HG02571 (cell line): ENCODE measurements around the gene MAP4K4.

Experiments used
- ATAC-seq: cut with Tn5 transposase; IDR thresholded peaks from one replicate; pipeline ENCODE4 v1.9.1; 2021; ENCODE audit warnings: mild to moderate bottlenecking, moderate library complexity; ENCODE audit not compliant: unreplicated experiment

The MAP4K4 gene

DNA sequence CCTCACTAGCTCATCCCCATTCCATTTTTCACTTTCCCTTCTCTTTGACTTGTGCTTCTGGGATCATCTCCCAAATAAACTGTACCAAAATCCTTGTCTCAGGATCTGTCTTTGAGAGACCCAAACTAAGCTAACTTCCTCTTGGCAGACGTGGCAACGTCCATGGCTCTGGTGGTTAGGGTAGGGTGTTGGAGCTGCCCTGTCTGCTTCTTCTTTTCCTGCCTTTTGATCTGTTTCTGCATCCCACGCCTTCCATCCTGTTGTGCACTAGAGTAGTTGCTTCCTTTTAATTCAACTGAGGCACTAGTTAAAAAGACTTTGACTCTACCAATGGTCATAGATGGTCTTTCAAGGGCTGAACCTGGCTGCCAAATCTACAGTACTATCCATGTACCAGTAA is 5.5 kb upstream of the MAP4K4 start:
- ATAC-seq = no peak

DNA sequence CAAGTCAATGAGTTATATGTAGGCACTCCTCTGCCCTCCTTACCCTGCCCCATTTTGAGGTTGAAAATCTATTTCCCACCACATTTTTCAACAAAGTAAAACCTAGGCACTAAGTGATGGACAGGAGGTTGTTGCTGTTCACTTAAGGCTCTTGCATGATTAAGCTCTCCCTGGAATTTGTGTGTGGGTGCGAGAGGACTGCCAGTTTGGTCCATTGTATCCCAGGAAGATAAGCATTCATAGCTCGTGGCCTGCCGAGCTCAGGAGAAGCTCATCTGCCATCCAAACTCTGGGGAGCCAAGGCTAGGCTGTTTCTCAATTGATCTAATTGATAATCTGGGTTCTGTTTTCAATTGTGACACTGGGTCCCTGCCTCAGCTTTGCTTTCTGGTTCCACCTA is 4.7 kb upstream of the MAP4K4 start:
- ATAC-seq = no peak

DNA sequence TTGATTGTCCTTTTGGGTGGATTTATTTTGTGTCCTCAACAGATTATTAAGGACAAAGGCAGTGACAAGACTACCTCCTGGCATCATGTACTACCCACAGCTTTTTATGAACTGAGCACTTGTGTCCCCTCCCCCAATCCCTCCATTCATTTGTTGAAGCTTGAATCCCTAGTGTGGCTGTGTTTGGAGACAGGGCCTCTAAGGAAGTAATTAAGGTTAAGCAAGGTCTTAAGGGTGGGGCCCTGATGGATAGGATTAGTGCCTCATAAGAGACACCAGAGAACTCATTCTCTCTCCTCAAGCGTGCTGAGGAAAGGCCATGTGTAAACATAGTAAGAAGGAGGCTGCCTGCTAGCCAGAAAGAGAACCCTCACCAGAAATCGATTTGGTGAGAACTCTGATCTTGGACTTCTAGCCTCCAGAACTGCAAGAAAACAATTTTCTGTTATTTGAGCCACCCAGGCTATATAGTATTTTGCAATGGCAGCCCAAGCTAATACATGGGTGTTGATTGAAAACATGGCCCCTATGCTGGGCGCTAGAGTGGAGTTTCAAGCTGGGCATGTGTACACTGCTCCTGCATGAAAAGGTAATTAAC is 3.4 kb upstream of the MAP4K4 start:
- ATAC-seq = no peak

DNA sequence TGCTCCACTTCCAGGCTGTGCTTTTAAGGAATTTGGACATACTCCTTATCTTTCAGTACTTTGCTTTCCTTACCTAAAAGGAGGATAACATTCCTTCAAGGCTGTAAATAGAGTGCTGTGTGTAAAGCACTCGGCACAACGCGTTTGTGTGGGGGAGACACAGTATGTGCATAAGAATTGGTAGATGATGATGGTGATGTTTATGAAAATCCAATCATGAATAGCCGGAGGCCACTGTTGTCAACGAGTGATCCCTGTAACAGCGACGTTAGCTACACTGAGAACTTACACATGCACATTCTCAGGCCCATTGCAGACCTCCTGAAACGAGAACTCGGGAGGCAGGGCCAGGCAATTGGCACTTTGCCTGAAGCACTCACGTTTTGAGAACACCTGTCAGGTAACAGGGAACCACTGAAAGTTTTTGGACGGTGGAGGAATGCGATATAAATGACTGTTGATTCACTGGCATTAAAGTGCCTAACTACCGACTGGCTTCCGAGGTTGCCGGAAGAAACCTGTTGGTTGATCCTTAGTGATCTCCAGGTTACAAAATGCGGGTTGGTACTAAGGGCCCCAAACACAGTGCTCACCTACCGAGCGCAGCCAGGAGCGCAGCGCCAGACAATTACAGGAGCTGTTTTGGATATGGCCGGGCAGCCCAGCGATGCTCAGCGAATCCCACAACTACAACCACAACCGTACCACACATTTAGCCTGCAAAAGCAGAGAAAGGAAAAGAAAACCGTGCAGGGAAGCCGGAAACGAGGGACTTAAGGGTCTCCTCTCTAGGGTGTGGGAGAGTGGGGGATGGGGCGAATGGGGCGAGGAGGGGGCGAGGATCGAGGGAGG is 1.0 kb upstream of the MAP4K4 start:
- no peak for ATAC-seq

DNA sequence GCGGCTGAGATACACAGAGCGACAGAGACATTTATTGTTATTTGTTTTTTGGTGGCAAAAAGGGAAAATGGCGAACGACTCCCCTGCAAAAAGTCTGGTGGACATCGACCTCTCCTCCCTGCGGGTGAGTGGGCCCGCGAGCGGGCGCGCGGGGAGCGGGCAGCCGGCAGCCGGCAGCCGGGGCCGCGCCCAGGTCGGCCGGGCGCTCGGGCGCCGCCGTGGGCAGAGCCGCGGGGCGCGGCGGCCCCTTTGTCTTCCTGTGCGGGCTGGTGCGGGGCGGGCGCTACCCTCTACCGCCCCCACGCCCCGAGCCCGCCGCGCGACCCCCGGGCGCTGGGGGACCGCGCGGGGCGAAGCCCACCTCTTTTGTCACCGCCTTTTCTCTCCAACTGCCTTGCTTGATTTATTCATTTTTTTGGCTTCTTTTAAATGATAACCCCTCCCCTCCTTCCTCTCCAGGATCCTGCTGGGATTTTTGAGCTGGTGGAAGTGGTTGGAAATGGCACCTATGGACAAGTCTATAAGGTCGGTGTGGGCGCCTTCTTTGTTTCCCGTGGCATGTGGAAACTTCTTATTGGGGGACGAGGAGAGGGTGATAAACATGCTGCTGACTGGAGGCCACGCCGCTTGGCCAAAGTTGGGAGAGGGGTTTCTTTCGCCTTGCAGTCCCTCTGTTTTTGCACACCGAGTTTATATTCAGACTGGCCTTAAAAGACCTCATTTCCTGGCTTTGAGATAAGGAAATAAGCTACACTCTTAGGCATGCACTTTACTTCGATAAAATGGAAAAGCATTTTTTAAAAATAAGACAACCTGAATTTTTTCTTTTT is 722 bp downstream of the MAP4K4 start:
- ATAC-seq = peak; percentile 33

DNA sequence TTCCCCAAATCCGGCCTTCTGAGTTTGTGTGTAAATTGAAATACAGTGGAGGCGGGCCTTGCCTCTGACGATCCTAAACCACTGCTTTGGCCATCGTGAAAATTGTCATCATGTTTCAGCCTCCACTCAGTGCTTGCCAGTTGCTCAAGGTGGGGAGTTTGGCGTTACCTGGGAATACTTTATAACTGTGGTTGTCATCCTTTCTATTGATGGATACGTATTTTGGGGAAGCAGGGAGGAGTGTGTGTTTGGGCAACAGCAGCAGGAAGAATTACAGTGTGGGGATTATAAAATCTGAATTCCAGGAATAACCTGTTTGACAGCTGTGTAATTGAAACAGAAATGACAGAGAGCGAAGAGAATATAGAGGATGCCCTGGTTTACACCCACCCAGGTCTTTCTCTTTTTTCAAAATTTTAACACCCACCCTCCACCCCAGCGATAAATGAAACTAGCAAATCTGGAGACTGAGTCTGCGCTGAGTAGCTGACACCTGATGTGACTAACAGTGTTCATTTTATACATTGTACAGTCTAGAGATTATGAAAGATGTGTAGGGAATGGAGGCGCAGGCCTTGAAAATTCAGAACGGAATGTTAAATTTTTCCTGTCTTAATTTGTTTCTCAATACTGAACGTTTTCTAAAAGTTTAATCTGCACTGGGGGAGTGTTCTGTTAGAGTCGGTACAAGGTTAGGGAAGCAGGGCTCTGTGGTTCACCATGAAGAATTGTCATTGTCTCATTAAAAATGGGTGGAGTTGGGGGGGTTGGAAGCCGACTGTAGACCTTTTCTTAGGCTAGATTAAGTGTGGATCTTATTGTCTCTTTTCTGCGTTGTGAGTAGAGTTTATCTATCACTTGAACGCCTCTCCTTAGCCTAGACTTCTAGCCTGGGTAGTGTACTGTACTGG is 1.6 kb downstream of the MAP4K4 start:
- ATAC-seq = no peak

DNA sequence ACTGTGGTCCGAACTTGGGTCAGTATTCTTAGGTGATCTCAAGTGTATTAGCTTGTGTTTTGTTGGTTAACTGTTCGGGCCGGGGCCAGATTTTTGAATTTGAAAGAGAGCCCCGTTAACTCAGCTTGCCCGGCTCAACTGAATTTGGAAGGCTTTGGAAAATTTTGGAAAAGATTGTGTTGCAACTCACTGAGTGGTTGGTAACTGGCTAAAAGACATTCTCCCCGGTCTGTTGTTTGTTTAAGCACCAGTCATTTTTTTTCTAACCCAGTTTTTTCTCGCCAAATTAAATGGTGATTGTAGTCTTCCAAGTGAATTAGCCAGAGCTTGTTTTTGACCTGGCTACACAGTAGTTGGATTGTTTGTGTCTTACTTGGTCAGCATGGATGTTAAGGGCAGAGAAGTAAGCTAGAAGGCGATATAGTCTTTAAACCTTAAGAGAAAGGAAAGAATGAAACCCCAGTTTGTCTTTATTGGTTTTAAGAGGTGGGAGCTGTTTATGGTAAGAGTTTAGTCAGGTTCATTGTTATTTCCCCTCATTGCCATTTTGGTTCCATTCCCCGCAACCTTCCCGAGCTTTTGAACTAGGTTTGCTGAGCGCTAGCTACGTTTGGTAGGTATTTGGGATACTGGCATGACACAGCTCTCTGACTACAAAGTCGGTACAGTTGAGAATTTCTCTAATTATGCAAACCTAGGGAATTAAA is 2.4 kb downstream of the MAP4K4 start:
- no peak for ATAC-seq

DNA sequence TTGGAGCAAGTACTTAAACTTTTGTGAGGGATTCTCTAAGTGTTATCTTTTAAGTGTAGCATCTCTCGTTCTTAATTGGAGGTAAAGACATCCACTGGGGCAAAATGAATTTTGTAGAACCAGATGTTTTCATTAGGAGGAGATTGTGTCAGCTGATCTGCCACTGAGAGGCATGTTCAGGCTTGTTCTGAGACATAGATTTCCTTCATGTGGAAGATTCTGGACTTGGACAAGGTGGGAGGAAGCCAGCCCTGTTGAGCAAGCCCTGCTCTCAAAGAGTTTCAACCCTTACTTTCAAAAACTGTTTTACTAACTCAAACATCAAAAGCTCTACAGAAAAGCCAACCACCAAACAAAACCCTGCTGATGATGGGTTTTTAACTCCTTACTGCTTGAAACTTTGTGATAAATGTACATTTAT is 6.5 kb downstream of the MAP4K4 start:
- ATAC-seq = no peak

DNA sequence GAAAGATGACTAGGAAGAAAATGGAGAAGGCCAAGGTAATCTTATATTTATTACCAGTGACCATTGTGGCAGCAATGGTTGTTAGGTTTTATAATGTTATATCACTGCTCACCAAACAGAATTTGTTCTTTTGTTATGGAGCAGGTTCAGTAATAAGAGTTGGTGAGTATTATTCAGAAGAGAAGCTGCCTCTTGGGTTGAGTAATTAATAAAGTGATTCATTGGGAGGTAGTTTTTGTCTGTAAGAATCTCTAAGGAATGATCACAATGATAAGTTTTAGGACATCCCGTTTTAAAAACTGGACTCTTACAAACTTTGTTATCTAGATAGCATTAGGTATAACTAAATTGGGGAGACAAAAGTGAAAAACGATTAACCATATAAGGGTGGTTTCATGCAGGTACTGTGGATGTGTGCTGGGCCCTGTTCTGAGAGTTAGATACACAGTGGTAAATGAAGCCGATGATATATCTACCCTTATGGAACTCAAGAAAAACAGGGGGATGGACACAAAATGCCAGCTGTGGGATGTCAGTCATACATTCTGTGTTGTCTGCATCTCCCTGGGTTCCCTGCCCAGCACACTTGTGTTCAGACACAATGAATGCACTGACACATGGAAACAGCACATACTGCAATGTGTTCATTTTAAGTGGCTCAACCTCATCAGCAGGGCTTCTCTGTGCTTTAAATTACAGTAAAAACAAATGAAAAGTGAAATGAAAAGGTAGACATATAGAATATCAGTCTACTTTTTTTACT is 7.5 kb downstream of the MAP4K4 start:
- no peak for ATAC-seq

DNA sequence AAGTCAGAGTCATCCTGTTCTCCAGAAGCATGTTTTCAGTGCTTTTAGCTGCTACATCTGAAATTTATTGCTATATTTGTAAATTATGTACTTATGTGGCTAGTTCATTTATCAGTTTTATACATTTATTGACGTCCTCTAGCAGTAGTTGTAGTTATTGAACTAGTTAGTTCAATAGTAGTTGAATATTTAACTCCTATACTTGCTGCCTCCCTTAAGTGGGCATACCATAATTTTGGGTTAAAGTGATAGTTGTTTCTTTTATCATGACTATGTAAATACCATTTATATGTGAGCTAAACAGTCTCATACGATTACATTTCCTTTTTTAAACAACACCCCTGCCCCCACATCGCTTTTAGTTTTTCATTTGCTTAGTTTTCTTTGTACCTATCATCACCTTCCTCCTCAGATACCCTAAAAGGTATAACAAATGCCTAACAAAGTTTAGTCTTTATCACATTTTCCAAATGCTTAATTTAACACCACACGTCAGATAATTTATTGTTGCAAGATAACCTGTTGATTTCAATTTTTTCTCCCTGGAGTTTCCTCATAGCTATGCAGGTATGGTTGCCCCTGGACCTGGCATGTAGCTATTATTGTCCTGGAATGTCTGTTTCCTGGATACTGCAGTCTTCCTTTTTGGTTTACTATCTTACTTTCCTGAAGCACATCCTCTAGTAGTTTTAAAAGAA is 8.8 kb downstream of the MAP4K4 start:
- no peak for ATAC-seq

DNA sequence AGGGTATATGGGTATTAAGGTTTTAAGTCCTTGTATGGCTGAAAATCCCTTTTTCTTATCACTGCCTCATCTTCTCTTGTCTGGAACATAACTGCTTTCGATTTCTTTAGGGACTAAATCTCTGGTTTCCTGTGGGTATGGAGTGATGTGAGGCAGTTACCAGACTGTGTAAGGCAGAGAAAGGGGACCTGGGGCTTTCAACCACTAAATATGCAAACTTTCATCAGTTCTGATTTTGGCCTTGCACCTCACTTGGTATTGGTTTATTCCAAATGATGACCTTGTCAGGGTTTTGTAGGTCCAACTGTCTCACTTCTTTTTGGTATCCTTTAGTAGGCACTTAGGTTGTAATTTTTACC is 9.3 kb downstream of the MAP4K4 start:
- ATAC-seq = no peak

DNA sequence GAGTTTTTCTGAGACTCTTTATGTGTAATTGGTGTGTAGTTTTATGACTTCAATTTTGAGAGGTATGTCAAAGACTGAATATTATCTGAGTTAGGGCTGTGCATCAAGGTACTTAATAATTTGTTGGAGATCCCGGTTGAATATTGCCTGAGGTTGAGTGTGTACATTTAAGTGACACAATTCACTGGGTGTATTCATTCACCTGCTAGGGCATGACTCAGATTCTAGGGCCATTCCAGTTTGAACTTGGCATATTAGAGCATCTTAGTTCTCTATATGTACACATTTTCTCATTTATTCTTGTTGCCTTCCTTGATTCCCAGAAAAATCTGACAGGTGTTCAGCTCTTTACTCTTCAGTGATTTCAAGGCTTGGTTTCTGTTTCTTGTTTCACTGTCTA is 12.5 kb downstream of the MAP4K4 start:
- ATAC-seq = no peak

DNA sequence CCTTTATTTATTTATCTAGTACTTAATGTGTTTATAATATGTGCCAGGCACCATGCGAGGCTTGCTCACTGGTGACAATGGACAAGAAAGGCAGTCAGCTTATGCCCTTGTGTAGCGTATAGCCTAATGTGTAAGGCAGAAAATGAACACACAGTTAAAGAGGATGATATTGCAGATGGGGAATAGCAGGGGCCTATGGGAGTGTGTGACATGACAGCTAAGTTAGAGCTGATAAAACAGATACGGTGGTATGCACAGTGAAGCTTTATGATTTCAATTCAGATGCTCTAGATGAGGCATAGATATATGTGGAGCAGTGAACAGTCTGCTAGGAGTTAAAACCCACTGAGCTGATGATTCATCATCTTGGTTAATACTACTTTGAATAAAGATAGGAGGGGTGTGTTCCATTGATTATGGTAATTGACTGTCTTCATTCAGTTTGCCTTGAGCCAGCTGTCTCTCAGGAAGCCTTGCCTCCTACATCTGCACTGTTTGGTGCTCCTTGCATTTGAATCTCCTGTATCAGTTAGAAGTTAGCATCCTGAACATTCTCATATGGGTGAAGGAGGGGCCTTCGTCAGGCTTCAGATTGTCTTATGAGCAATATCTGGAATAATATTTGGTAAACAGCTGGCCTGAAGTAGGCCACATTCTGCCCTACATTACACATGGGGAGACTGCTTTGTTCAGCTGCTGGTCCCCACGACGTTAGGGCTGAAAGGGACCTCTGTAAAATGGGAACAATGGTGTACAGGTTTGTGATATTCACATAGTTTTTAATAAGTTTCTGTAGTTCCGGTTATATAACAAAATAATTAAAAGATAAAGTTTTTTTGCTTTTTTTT is 13.2 kb downstream of the MAP4K4 start:
- no peak for ATAC-seq

DNA sequence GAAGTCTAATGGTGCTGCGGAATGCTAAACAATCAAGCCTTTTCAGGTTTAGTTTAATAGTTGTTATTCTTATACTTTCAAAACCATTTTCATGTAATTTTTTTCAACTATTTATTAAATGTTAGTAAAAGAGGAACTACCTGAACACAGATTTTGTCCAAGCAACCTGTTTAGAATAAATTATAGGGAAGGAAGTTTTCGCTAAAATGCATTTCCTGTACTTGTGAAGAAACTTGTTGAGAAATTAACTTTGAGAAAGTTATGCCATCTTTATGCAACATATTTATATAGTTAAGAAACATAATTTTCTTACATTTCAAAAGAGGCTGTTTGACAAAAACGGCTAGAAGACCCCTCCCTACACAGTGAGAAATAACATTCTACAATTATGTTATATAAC is 16.6 kb downstream of the MAP4K4 start:
- ATAC-seq = no peak

DNA sequence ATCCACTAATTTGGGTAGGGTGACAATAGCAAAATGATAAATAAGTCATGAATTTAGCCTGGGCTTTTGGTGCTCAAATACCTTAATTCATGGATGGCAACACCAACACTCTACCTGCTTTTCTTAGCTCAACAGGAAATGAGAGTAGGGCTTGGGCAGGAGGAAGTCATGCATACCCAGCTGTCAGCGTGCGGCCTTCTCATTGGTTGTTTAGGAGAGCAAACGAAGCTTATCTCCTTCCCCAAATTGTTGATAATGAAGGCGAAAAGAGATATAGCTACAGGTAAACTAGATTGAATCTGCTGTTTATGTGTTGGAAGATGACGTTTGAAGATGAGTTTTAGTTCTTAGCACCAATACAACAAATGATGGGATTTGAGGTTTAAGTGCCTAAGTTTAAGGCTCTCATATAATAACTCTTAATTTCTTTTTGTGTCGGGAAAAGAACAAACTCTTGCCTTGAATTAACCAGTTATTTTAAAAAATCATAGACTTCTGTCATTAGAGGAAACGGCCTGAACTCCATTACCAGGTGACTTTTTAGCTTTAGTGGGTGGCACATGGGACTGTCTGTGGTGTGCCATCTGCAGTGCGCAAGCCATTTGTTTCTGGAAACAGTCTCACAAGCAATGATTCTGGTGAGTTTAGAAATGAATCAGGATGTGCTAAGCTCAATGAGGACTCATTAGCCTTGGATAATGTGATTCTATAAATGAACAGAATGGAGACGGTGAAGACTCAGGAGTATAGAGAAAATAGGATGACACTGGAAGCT is 19.8 kb downstream of the MAP4K4 start:
- peak; percentile 53 for ATAC-seq

DNA sequence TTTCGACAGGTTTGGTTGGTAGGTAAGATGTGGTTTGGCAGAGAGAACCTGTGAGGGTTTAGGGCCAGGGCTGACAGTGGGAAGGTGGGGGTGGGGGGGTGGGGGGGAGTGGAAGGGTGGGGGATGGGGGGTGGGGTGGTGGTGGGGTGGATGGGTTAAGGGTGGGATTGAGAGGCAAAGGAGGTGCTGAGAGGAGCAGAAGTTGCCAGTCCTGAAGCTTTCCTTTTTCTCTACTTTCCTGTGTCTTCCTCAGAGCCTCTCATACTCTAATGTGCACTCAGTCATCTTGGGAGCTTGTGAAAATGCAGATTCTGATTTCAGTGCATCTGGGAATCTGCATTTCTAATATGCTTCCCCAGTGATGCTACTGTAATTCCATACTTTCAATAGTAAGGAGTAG is 21.0 kb downstream of the MAP4K4 start:
- ATAC-seq = no peak

DNA sequence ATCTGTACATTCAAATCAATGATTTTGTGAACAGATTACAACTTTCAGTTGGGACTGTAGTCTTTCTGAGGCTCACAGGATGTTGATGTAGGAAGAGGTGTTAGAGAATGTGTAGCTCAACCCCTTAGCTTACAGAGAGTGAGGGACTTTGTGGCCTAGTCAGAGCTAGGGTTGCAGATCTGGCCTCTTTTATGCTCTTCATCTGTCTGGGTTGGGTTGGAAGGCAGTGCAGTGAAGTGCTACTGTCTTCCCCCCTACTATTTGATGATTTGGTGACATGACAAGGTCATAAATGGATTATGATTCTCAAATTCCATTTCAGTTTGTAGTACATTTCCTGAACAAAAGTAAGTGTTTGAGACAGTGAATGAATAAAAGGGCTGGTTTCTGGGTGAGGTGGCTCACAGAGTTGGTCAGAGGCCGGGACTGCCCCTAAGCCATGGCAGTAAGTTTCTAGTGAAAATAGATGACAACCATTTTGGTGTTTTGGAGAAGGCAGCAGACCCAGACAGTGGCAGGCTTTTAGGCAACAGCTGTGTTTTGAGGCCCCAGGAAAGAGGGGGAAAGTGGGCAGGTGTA is 21.6 kb downstream of the MAP4K4 start:
- ATAC-seq = peak; percentile 28
